GM12872 (cell line): ENCODE measurements around the gene HIBCH.

Experiments used
- CTCF ChIP-seq: IDR thresholded peaks from 3 replicates; pipeline ENCODE4 v1.5.1; 2011; ENCODE audit warnings: low read depth, mild to moderate bottlenecking, low read length, moderate library complexity; ENCODE audit not compliant: insufficient read depth

The HIBCH gene

GRCh38 chr2:190162851-190163250 is 156.8 kb downstream of the HIBCH start:
- TF ChIP-seq CTCF, result no peak

- no peak for TF ChIP-seq CTCF
Observed at GRCh38 chr2:190159453-190159852, 160.2 kb downstream of the HIBCH start.

GRCh38 chr2:190158798-190159434 is 160.7 kb downstream of the HIBCH start:
- TF ChIP-seq CTCF, result no peak

- TF ChIP-seq CTCF, result no peak
Observed at GRCh38 chr2:190156530-190157212, 163.0 kb downstream of the HIBCH start.
